Activated CD4-positive, alpha-beta T cell treated with anti-CD3 and anti-CD28 coated beads, Interleukin-2, Interleukin-6, amounts not matched to agents 100 ng/mL and 50 ng/mL, durations not matched to agents 16 hours and 8 hours (primary cell): ENCODE measurements around the gene PRSS48.
A peak's percentile ranks its signal among the peaks of the same experiment; 100 is the strongest.
"Not testable (repeated sequence)": the region's sequence is repeated elsewhere in the genome, so short reads cannot be mapped to it uniquely, and the experiment has no call there.

Experiments
- DNase-seq: peaks from one replicate; pipeline ENCODE4 v3.0.0-alpha.2; 2020

The PRSS48 gene, protein sequence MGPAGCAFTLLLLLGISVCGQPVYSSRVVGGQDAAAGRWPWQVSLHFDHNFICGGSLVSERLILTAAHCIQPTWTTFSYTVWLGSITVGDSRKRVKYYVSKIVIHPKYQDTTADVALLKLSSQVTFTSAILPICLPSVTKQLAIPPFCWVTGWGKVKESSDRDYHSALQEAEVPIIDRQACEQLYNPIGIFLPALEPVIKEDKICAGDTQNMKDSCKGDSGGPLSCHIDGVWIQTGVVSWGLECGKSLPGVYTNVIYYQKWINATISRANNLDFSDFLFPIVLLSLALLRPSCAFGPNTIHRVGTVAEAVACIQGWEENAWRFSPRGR

DNA sequence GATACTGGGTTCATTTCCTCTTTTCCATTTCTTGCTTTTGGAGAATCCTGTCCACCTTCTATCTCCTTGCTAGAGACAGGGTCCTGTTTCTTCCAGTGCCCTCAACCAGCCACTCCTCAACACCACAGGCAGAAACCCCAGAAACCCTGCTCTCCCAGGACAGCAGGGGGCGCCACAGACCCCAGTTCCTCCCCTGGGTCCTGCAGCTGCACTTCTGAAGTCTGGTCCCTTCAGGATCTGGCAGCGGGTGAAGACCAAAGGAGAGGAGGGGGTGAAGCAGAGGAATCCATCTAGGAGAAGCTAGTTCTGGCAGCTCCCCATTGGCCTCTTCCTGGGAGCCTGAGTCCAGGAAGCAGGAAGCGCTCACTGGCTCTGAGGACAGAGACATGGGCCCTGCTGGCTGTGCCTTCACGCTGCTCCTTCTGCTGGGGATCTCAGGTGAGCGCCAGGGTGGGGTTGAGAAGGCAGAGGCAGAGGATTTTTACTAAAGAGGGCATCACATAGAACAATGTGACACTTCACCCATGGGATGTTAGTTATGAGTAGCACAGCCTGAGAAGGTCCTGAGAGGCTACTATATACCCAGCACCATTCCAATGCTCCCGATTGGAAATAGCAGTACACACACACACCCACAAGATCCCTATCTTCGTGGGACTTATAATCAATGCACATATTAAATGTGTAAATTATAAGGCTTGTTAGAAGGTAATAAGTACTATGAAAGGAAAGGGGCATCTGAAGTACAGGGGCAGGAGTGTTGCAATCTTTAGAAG, at the start of gene PRSS48:
TSS of gene PRSS48 (plus strand) at position 375 of the 776 bp plus-strand sequence. CDS start at position 387, 12 bp downstream.
- DNase-seq, result peak; percentile 68

DNA sequence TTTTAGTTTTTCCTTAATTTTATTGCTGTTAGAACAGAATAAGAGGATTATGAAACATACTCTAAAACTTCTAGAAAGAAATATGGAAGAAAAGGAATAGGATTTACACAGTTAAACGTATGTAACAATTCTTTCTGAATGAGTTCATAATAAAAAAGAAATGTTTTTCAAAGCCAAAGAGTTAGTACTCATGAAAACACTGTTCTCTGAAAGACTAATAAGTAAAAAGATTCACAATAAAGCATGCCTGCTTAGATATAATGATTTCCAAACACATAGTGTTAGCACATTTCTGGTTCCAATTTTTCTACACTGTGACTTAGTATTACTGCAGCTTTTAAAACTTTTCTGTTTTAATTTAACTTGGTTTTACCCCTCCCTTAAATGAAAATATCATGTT, 49.8 kb upstream of the PRSS48 start:
- no peak for DNase-seq

DNA sequence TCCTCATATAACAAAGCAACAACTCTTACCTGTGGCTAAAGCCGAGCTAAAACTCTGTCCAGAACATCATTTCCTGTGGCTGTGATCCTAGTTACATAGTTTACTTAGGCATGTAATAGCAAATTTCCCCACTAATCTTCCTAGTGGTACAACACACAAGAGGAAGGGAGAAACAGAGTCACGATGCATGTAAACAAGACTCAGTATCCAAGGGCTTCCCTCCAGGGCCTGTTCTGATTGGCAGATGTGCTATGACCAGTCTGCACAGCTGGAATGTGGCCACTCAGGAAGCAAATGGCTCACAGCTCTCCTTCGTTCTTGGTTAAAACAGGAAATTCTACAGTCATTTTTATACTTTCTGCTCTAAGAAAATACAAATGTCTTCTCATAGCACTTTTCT, 49.2 kb upstream of the PRSS48 start:
- peak; percentile 11 for DNase-seq

DNA sequence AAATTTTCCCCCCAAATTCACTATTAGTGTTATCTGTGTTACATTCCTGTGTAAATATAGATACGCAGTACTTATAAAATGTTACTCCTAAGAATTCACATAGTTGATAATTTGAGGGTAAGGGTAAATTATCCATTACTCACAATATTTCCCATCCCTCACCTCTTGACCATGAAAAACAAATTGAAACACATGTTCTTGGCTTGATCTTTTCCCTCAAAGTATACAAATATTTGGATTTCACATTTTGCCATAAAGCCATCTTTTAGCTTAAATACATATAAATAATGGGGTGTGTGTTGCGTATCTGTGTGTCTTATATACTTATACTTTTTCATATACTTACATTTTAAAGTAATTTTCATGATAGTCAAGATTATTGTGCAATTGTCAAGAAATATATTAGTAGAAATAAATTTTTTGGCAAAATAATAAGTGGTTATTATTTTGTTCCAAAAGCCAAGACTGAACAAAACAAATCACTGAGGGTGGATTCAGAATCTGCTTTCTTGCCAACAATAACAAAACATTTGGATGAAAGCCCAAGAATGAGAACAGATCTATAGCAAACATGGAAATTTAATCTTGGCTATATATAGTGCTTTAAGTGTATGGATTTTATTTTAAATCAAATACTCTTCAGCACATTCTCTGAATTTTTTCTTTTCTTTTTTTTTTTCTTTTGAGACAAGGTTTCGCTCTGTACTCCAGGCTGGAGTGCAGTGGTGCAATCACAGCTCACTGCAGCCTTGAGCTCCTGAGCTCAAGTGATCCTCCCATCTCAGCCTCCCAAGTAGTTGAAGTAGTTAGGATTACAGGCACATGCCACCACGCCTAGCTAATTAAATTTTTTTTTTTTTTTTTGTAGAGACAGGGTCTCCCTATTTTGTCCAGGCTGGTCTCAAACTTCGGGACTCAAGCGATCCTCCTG, 48.5 kb upstream of the PRSS48 start:
- DNase-seq, result no peak

DNA sequence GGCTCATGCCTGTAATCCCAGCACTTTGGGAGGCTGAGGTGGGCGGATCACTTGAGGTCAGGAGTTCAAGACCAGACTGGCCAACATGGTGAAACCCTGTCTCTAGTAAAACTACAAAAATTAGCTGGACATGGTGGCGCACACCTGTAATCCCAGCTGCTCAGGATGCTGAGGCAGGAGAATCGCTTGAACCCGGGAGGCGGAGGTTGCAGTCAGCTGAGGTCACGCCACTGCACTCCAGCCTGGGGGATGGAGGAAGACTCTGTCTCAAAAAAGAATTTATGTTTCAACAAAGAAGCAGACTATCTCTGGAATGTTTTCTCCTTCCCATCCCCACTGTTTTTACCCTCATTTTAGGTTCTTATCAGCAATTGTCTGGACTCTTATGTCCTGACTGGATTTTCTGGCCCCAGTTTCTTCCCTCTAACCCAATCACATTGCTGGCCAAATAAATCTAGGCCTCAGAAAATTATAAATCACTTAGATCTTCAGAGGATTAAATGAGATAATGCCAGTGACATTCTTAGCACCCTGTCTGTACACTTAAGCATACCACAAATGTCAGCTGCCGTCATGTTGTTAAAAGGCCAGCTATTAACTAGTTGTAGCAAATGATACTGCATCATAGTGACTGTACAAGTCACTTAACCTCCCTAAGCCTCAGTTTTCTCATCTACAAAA, 44.9 kb upstream of the PRSS48 start:
- no peak for DNase-seq

DNA sequence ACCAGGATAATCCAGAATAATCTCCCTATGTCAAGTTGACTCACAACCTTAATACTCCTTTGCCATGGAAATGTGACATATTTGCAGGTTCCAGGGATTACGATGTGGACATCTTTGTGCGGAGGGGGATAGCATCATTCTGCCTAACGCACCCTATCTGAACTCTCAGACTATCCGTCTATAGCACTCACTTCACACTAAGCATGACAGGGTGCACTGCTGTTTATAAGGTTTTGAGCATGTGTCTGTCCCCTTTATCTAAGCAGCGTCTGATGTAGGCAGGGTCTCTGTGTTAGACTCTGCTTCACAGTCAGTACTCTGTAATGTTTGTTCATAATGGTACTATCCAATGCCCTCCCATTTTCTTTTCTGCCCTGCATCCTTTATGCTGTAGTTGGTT, 43.4 kb upstream of the PRSS48 start:
- no peak for DNase-seq

DNA sequence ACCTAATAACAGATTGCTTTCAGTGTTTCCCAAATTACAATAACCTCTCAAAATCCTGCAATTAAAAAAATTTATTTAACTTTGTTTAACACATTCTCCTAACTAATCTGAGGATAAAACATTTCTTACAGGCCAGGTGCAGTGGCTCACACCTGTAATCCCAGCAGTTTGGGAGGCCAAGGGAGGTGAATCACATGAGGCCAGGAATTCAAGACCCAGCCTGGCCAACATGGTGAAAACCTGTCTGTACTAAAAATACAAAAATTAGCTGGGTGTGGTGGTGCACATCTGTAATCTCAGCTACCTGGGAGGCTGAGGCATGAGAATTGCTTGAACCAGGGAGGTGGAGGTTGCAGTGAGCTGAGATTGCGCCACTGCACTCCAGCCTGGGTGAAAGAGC, 41.6 kb upstream of the PRSS48 start:
- DNase-seq, result not testable (repeated sequence)

DNA sequence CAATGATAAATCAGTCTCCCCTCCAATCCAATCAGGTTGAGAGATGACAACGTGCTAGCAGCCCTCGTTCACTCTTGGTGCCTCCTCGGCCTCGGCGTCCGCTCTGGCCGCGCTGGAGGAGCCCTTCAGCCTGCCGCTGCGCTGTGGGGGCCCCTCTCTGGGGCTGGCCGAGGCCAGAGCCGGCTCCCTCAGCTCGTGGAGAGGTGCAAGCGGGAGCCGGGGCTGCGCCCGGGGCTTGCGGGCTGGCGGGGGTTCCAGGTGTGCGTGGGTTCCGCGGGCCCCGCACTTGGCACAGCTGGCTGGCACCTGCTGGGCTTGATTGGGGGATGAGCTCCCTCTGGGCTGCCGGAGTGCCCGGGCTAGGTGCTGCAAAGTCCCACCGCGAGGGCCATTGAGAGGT, 40.9 kb upstream of the PRSS48 start:
- DNase-seq, result no peak

DNA sequence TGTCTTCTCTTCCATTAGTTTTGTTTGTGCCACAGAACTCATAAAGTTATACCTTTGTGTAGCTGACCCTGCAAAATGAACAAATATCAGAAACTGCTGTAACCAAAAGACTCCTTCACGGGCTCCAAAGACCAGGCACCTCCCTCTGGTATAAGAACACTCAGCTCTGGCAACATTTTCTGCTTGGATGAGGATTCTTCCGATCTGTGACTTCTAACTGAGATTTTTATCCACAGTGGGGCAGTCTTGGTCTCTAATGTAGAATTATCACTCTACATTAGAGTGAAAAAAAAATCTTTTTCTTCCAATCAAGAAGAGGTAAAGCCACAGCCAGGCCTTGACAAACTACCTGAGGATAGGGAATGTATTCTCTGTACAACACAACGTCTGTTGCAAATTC, 38.5 kb upstream of the PRSS48 start:
- no peak for DNase-seq

DNA sequence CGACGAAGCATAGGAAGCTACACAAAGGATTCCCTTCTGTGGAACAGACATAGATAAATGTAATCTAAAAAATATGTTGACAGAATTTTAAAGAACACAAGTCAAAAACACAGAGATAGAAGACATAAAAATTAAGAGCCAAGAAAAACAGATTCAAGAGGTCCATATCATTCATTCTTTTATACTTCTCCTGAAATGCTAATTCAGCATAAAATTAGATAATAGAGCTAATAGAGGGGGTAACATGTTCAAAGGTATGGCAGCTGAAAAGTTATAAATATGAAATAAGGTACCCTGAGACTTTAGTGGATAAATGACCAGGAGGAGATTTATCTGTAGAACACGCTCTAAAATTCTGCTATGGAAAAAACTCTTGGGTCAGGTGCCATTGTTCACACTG, 37.4 kb upstream of the PRSS48 start:
- no peak for DNase-seq

DNA sequence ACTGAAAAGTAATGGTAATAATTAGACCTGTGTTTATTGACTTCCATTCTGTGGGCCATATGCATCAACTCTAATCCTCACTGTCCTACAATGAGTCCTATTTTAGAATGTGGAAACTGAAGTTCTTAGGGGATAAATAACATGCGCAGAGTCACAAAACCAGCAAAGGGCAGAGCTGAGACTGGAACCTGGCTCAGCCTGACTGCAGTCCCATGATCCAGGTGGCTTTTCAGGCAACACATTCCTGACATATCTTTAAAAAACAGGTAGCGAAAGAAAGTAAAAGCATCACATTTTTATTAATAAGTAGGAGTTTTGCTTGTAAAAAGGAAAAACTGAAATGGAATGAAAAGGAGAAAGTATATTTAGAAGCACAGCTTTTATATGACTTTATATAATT, 34.7 kb upstream of the PRSS48 start:
- DNase-seq, result no peak

DNA sequence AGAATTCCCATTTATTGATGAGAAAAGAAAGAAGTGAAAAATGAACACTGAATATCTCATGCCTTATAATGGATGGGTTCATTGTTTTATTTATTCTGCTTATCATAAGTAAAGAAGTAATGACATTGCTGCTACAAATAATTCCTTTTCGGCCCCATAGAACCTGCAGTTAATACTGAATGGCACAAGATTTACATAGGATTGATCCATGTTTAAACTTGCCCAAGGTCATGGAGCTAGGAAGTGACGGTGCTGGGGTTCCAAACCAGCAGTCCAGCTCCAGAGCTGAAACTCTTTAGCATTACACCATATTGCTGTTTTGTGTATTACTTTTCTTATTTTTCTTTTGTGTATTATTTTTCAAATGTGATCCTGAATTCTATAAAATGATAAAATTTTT, 30.2 kb upstream of the PRSS48 start:
- DNase-seq, result no peak

DNA sequence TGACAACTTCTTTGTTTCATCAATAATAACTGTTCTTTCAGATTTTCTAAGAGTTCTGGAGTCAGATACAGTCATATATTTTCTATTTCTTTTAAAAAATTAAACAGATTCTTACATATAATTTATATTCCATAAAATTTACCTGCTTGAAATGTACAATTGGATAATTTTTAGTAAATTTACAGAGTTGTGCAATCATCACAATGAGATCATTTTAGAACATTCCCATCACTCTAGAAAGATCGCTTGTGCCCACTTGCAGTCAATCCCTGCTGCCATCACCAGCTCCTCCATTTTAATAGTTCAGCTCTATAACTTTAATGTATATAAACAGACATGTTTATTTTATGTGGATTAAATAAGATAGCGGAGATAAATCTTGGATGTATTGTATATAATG, 29.6 kb upstream of the PRSS48 start:
- DNase-seq, result no peak

DNA sequence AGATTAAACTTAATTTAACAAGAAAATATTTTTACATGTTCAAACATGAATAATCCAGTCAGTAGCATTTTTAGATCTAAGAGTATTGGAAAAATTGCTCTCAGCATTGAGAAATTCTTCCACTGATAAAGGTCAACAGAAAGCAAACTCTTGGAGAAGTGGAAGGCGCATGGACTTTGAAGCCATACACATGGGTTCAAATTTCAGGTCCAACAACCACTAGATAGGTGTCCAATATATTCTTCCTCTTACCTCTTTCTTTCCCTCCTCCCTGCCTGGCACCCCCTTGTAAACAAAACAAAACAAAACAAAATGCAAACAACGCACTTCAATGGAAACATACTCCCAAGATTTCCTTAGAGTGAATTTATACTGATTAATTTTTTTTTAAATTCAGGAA, 28.4 kb upstream of the PRSS48 start:
- no peak for DNase-seq

DNA sequence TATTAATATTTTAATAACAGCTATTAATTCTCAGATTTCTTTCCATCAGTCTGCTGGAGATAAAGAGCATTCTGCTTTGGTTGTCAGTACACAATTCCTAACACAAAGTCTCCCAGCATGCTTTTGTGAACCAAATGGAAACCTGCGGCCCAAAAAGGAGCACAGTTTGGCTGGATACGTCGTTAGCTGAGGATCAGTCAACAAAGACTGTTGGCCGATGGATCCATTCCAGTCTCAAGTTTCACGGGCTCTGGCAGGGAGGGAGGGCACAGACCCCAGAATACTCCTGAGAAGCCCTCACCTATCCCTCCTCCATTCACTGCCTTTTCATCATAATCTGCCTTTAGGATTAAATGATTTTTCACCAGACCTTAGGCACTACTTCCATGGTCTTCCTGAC, 26.3 kb upstream of the PRSS48 start:
- DNase-seq, result no peak

DNA sequence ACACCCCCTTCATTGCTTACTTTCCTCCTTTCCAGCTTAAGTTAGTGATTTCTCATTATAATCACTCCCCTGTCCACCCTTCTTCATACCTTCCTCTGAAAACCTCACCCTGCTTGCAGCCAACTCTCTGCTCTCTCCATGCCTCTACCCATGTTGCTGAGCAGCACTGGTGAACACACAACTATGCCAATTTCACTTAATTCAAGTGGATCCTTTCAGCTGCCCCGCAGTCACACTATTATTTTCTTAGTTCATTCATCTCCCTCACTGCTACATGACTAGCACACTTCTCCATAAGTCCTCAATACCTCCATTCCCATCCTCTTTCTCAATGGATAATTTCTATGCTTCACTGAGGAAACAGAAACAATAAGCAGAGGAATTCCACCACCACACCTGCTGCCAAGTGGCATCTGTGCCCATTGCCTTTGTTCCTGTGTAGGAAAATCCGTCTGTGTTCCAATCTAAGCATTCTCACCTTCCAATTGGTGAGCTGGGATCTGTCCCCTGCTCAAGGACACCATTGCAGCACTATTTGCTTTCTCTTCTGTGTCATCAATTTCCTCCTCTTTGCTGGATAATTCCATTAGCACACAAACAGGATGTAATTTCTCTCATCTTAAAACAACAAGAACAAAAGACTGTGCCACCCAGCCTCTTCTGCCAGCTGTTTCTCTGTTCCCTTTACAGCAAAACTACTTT, 25.2 kb upstream of the PRSS48 start:
- DNase-seq, result no peak

DNA sequence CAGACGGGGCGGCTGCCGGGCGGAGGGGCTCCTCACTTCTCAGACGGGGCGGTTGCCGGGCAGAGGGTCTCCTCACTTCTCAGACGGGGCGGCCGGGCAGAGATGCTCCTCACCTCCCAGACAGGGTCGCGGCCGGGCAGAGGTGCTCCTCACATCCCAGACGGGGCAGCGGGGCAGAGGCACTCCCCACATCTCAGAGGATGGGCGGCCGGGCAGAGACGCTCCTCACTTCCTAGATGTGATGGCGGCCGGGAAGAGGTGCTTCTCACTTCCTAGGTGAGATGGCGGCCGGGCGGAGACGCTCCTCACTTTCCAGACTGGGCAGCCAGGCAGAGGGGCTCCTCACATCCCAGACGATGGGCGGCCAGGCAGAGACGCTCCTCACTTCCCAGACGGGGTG, 21.7 kb upstream of the PRSS48 start:
- DNase-seq, result not testable (repeated sequence)

DNA sequence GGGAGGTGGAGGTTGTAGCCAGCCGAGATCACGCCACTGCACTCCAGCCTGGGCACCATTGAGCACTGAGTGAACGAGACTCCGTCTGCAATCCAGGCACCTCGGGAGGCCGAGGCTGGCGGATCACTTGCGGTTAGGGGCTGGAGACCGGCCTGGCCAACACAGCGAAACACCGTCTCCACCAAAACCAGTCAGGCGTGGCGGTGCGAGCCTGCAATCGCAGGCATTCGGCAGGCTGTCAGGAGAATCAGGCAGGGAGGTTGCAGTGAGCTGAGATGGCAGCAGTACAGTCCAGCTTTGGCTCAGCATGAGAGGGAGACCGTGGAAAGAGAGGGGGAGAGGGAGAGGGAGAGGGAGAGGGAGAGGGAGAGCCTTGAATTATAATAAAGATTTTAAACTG, 21.3 kb upstream of the PRSS48 start:
- not testable (repeated sequence) for DNase-seq

DNA sequence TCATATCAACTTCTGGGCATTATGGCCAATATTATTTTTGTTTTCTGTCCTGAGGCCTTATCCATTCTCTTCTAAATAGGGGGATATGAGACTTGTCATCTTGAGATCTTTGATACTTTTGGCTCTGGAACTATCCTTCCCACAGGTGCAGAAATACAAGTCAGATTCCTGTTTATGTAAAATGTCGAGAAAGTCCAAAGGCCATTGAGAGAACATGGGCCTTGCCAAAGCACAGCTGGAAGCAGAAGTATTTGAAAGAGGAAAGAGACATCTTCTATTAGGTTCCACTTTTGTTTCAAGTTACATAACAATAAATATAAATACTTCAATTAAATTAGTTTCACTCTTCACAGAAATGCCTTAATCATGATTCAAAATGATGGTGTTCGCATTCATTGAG, 20.8 kb upstream of the PRSS48 start:
- no peak for DNase-seq

DNA sequence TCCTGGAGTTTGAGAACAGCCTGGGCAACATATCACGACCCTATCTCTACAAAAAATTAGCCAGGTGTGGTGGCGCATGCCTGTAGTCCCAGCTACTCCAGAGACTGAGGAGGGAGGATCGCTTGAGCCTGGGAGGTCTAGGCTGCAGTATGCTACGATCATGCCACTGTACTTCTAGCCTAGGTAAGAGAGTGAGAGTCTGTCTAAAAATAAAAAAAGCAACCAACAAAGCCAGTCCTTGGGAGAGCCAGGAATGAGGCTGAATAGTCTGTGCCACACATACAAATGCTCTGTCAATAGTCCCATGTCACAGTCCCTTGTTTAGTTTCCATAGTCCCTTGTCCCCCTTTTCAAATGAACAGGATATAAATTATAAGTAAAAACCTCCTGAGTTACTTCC, 19.3 kb upstream of the PRSS48 start:
- DNase-seq, result no peak

DNA sequence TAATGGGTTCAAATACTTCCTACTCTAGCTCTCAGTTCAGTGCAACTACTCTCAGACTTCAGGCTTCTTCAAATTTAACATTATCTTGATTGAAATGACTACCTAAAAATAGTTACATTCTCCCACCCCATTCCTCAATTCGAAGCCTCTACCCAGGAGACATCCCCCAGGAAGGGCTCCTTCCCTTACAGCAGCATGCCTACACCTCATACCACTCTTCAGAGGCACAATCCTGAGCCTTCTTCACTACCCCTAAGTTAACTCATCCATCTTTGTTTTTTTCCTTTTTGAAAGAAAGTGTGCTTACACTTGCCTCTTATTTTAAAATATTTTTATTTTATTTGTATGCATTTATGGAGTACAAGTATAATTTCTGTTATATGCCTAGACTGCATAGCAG, 17.2 kb upstream of the PRSS48 start:
- no peak for DNase-seq

DNA sequence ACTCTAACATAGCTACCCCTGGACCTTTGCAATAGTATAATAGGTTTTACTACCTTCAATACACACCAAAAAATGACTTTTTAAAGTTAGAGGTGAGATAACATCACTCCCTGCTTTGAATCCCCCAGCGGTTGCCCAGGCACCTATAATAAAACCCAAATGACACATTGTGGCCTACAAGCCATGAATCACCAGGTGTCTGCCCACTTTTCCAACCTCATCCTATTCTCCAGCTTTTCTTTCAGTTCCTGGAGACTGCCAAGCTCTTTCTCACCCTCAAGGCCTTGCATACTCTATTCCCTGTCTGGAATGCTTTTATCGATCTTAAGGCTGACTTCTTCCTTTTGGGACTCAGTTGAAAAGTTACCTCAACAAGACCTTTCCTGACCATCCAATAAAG, 16.4 kb upstream of the PRSS48 start:
- no peak for DNase-seq
